Stimulated activated memory B cell treated with anti-CD40 and anti-IgM and Interleukin-4, amounts not matched to agents 10 μg/mL and 1 μg/mL and 100 μg/mL, for 72 hours (primary cell): ENCODE data around the gene TMED3.

Experiments used
- ATAC-seq: fragments of 150-1000 bp; cut with Tn5 transposase; 2 replicates; pipeline ENCODE4 v1.10.0; 2021
- H3K27ac Mint-ChIP-seq: one replicate; pipeline ENCODE4 v1.8.0; 2022; ENCODE audit warnings: mild to moderate bottlenecking, mixed read lengths
- H3K27me3 Mint-ChIP-seq: one replicate; pipeline ENCODE4 v1.8.0; 2022; ENCODE audit warnings: mixed read lengths
- H3K36me3 Mint-ChIP-seq: one replicate; pipeline ENCODE4 v1.8.0; 2022; ENCODE audit warnings: mixed read lengths
- H3K4me1 Mint-ChIP-seq: one replicate; pipeline ENCODE4 v1.8.0; 2022; ENCODE audit warnings: mixed read lengths
- H3K4me3 Mint-ChIP-seq: one replicate; pipeline ENCODE4 v1.8.0; 2022; ENCODE audit warnings: mild to moderate bottlenecking, moderate library complexity, mixed read lengths
- H3K9me3 Mint-ChIP-seq: one replicate; pipeline ENCODE4 v1.8.0; 2022; ENCODE audit warnings: mixed read lengths

The TMED3 gene

GRCh38 chr15:79310985-79311900 lies at the start of gene TMED3:
Gene TMED3 (plus strand): TSS chr15:79311112. CDS start chr15:79311250, 138 bp downstream.
- ATAC-seq, result peak; percentile 94
- peaks cover under 1% of the 10 kb centered on the region for H3K27me3 Mint-ChIP-seq
- H3K4me3 Mint-ChIP-seq, result peak within 1 kb of the TSS; percentile 79
- peak within 1 kb of the TSS; percentile 83 for H3K27ac Mint-ChIP-seq
- H3K4me1 Mint-ChIP-seq, result peaks cover 38% of the 10 kb centered on the region
- no peaks in the 10 kb centered on the region for H3K9me3 Mint-ChIP-seq
- peaks cover 27% of the 10 kb centered on the region for H3K36me3 Mint-ChIP-seq

DNA sequence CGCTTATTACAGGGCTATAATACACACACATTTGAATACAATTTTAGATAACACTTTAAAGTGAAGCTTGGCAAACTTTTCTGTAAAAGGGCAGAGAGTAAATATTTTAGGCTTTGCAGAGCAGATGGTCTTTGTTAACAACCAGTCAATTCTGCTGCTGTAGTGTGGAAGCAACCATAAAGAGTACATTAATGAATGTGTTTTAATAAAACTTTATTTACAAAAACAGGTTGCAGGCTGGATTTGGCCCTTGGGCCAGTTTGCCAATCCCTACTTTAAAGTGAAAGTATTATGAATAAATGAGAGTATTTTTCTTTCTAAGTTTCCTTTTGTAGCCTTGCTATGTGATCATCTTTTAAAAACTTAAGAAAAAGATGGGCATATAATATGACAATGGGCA lies 49.1 kb upstream of the TMED3 start:
- no peaks in the 10 kb centered on the region for H3K36me3 Mint-ChIP-seq
- no peak overlapping the region for H3K4me3 Mint-ChIP-seq
- no peak overlapping the region for H3K27ac Mint-ChIP-seq
- H3K4me1 Mint-ChIP-seq, result no peaks in the 10 kb centered on the region
- no peak for ATAC-seq
- H3K9me3 Mint-ChIP-seq, result peaks cover 3% of the 10 kb centered on the region
- H3K27me3 Mint-ChIP-seq, result peaks cover 58% of the 10 kb centered on the region

DNA sequence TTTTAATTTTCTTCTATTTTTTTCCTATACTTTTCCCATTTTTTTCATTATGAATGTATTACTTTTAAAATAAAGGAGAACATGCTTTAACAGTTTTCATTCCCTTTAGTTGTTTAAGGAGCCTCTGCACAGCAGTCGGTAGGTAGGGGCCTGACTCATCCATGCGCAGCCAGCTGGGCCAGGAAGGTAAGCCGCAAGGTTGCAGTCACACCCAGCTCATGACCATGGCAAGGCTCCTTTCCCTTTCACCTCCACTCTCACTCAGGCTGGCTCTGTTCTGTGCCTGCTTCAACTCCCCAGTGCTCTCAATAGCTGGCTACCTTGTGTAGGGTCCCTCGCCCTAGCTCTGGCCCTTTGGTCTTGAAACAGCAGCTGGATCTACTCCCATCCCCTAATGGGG lies 45.7 kb upstream of the TMED3 start:
- no peaks in the 10 kb centered on the region for H3K36me3 Mint-ChIP-seq
- no peaks in the 10 kb centered on the region for H3K4me1 Mint-ChIP-seq
- no peaks in the 10 kb centered on the region for H3K9me3 Mint-ChIP-seq
- no peak overlapping the region for H3K27ac Mint-ChIP-seq
- H3K27me3 Mint-ChIP-seq, result peaks cover 66% of the 10 kb centered on the region
- no peak overlapping the region for H3K4me3 Mint-ChIP-seq
- peak; percentile 20 for ATAC-seq

GRCh38 chr15:79265987-79266579 lies 44.8 kb upstream of the TMED3 start:
- ATAC-seq, result no peak
- no peak overlapping the region for H3K27ac Mint-ChIP-seq
- H3K36me3 Mint-ChIP-seq, result no peaks in the 10 kb centered on the region

DNA sequence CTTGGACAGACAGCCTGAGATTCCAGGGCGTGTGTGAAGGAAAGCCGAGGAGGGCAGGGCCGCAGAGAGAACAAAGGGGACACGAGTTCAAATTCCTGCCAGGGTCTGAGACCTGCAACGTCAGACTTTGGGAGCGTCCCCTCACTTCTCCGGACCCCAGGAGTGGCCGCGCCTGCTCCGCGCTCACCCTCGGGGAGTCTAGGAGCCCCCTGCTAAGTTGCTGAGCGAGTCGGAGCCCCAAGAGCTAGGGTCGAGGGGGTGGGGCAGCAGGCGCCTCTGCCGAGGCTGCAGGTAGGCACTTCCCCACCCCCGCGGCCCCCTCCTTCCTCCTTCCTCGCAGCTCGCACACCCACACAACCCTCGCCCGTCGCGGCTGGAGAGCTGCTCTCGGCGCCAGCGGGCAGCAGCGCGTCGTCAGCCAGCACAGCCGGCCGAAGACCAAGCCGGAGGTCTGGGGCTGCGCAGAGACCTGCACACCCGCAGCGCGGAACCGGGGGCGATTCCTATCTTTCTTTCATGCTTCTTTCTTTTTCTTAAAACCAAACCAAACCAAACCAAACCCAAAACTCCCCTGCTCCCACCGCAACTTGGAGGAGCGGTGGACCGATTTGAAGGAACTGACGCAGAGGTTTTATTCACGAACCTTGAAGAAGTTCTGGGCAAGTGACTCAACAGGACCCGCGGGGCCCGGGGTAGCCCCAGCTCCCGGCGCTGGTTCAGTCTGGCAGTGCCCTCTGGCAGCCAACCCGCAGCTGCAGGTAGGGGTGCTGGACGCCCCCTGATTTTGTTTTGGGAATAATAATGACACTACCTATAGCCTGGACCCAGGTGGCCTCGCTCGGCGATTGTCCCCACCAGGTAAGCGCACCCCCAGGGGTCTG lies 28.3 kb upstream of the TMED3 start, which contains the start of gene ANKRD34C:
TSS of gene ANKRD34C (plus strand) at position 352 of the 881 bp plus-strand sequence. CDS start 10,563 bp downstream, outside the sequence.
- H3K9me3 Mint-ChIP-seq, result peaks cover 7% of the 10 kb centered on the region
- ATAC-seq, result no peak
- no peaks in the 10 kb centered on the region for H3K36me3 Mint-ChIP-seq
- peaks cover 68% of the 10 kb centered on the region for H3K27me3 Mint-ChIP-seq
- peaks cover 9% of the 10 kb centered on the region for H3K4me1 Mint-ChIP-seq
- H3K27ac Mint-ChIP-seq, result no peak within 1 kb of the TSS
- H3K4me3 Mint-ChIP-seq, result no peak within 1 kb of the TSS

More at GRCh38 chr15:79265987-79266579, 44.8 kb upstream of the TMED3 start:
- Mint-ChIP-seq H3K4me1 (no peaks in the 10 kb centered on the region), H3K9me3 (no peaks in the 10 kb centered on the region), H3K27me3 (peaks cover 67% of the 10 kb centered on the region), H3K4me3 (no peak overlapping the region)

DNA sequence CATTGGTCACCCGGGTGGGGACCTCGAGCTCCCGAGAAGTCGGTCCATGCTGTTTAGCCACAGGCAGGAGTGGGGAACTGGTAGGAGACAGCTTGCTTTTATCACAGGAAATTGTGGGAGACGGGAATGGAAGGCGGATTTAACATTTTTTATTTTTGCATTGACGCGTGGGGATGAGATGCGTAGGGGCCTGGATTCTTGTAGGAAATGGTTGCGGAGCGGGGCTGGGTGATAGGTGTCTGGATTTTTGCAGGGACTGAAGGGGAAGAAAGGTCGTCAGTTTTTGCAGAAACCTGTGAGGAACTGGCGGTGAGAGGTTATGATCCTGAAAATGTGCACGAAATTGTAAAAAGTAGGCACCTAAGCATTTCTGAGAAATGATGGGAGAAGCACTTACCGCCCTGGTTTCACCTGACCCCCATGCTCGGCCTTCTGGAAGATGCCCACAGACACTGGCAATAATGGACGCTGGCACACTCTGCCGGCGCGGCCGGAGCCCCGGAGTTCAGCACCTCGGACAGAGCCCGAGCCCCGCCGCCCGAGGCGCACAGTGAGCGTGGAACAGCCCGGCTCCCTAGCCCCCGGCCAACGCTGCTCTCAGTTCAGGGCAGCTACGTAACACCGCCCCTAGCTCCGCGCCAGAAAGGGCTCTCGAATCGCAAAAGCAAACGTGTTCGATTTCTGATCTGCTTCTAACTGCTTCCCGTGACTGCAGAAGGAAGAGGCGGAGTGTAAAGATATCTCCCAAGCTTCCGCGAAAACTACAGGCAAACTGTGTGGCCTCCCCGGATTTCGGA lies 27.5 kb upstream of the TMED3 start:
- no peak overlapping the region for H3K4me3 Mint-ChIP-seq
- peaks cover 9% of the 10 kb centered on the region for H3K4me1 Mint-ChIP-seq
- peaks cover 68% of the 10 kb centered on the region for H3K27me3 Mint-ChIP-seq
- H3K9me3 Mint-ChIP-seq, result peaks cover 7% of the 10 kb centered on the region
- ATAC-seq, result peak; percentile 24
- H3K36me3 Mint-ChIP-seq, result no peaks in the 10 kb centered on the region
- H3K27ac Mint-ChIP-seq, result no peak overlapping the region

- no peaks in the 10 kb centered on the region for H3K9me3 Mint-ChIP-seq
- no peak overlapping the region for H3K4me3 Mint-ChIP-seq
- H3K36me3 Mint-ChIP-seq, result no peaks in the 10 kb centered on the region
- ATAC-seq, result no peak
- no peak overlapping the region for H3K27ac Mint-ChIP-seq
- H3K4me1 Mint-ChIP-seq, result peaks cover 7% of the 10 kb centered on the region
- peaks cover 49% of the 10 kb centered on the region for H3K27me3 Mint-ChIP-seq
These were observed 20.2 kb upstream of the TMED3 start for GRCh38 chr15:79290642-79291275.

- no peak for ATAC-seq
- no peak overlapping the region for H3K4me3 Mint-ChIP-seq
- no peak overlapping the region for H3K27ac Mint-ChIP-seq
- H3K9me3 Mint-ChIP-seq, result peaks cover 3% of the 10 kb centered on the region
- peaks cover 7% of the 10 kb centered on the region for H3K4me1 Mint-ChIP-seq
- no peaks in the 10 kb centered on the region for H3K36me3 Mint-ChIP-seq
- H3K27me3 Mint-ChIP-seq, result peaks cover 49% of the 10 kb centered on the region
These were observed 18.9 kb upstream of the TMED3 start for GRCh38 chr15:79292011-79292410.

GRCh38 chr15:79294075-79294474 lies 16.8 kb upstream of the TMED3 start:
- Mint-ChIP-seq H3K9me3 (peaks cover 3% of the 10 kb centered on the region), H3K4me1 (peaks cover 7% of the 10 kb centered on the region), H3K27me3 (peaks cover 48% of the 10 kb centered on the region), H3K36me3 (no peaks in the 10 kb centered on the region), H3K4me3 (no peak overlapping the region), H3K27ac (no peak overlapping the region)
- no peak for ATAC-seq

GRCh38 chr15:79296583-79296982 lies 14.3 kb upstream of the TMED3 start:
- H3K9me3 Mint-ChIP-seq, result peaks cover 3% of the 10 kb centered on the region
- no peak for ATAC-seq

GRCh38 chr15:79299126-79299840 lies 11.6 kb upstream of the TMED3 start:
- no peak overlapping the region for H3K27ac Mint-ChIP-seq
- H3K4me1 Mint-ChIP-seq, result no peaks in the 10 kb centered on the region
- H3K4me3 Mint-ChIP-seq, result no peak overlapping the region
- peaks cover 3% of the 10 kb centered on the region for H3K9me3 Mint-ChIP-seq
- peaks cover 41% of the 10 kb centered on the region for H3K27me3 Mint-ChIP-seq
- no peaks in the 10 kb centered on the region for H3K36me3 Mint-ChIP-seq
- no peak for ATAC-seq

More at GRCh38 chr15:79296583-79296982, 14.3 kb upstream of the TMED3 start:
- no peak overlapping the region for H3K4me3 Mint-ChIP-seq
- H3K27me3 Mint-ChIP-seq, result peaks cover 36% of the 10 kb centered on the region
- H3K4me1 Mint-ChIP-seq, result no peaks in the 10 kb centered on the region
- no peak overlapping the region for H3K27ac Mint-ChIP-seq
- no peaks in the 10 kb centered on the region for H3K36me3 Mint-ChIP-seq

DNA sequence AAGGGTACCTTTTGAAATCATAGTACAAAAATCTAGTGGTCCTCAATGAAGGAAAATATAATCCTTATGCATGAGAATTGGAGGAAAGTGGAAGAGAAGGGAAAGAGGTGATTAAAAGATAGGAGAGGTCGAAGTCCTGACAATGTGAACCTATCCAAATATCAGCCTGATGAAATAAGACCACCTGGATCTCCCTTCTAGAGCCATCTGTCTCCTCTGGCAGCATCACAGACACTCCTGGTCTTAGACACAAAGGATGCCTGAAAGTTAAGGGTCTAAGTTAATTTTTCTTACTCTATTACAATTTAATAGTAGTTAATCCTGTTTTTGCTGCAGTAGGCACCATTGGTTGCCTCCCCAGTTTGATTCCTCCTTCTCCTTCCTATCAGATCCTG lies 11.1 kb upstream of the TMED3 start:
- Mint-ChIP-seq H3K4me3 (no peak overlapping the region), H3K4me1 (no peaks in the 10 kb centered on the region), H3K27me3 (peaks cover 41% of the 10 kb centered on the region), H3K9me3 (peaks cover 3% of the 10 kb centered on the region), H3K27ac (no peak overlapping the region), H3K36me3 (no peaks in the 10 kb centered on the region)
- ATAC-seq, result no peak

GRCh38 chr15:79307251-79307650 lies 3.7 kb upstream of the TMED3 start:
- H3K27me3 Mint-ChIP-seq, result peaks cover 27% of the 10 kb centered on the region
- ATAC-seq, result peak; percentile 49
- H3K4me3 Mint-ChIP-seq, result no peak overlapping the region
- H3K4me1 Mint-ChIP-seq, result peaks cover 17% of the 10 kb centered on the region
- H3K27ac Mint-ChIP-seq, result no peak overlapping the region
- H3K36me3 Mint-ChIP-seq, result no peaks in the 10 kb centered on the region
- no peaks in the 10 kb centered on the region for H3K9me3 Mint-ChIP-seq
